RPMI7951 (cell line): Measurements from ENCODE around the gene CTXN2. TPM values are rescaled to one million over a fixed set of nuclear protein-coding genes. Genes with fewer than 3 reads are reported as not detected.

ENCODE experiments used
- DNase-seq: peaks from one replicate; pipeline ENCODE4 v3.0.0-alpha.2; 2012; ENCODE audit warnings: low read depth
- total RNA-seq: library from RNA; depleted of rRNA; stranded (reverse); fragments of >200 nt; shearing (Covaris generic); gene quantifications from 2 replicates; pipeline ENCODE4 v1.2.3, GENCODE V29; 2014; rRNA removed

The CTXN2 gene
- total RNA-seq, 1 experiment from 2014 or later, result not detected

DNA sequence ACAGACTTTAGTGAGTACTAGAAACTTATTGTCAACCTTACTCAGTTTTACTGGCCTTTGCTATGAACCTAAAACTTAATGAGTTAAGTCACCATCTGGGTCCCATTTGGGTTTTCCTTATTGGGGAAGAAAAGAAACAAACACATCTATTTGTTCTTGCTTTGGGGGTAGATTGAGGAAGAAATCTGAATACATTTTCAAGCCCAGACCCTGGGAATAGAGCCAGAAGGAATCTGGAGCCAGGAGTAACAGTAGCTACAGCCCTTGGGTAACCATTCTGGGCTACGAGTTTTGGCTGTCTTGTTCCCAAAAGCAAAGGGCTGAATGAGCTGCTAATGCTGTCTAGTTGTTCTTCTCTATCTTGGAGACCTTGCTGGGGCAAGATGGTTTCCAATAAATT lies 31.2 kb downstream of the CTXN2 start:
- DNase-seq, result no peak

DNA sequence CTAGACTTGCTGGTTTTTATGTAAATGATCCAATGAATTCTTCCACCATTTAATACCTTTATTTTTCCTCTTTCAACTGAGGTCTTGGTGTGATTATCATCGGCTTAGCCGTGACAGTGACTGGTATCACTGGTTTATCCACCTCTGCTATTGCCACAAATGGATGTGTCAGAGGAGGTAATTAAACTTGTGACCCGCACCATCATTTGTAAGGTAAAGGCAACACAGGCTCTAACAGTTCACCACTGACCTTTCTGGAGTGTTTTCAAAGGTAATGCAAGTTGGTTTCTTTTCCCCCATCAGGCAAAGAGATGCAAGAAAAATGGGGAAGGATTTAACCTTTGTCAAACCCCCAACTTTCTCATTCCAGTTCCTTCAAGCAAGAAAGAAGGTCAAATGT lies 34.3 kb downstream of the CTXN2 start:
- DNase-seq, result no peak

DNA sequence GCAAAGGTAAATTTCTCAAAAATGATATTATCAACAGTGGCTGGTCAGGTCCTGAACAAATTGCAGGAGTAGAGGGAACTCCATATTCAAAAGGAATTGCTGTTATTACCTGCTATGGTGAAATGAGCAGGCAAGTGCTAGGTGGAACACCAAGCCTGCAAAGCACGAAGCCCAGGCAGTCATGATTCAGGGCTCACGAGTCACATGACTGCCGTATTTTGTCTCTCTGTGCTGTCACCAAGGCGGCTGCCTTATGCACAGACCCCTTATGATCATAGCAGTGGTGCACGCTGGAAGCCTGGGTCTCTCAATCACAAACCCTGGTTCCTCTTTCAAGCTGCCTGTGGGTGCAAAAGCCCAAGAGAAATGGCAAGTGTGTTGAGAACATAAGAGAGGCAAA lies 39.0 kb downstream of the CTXN2 start:
- no peak for DNase-seq

DNA sequence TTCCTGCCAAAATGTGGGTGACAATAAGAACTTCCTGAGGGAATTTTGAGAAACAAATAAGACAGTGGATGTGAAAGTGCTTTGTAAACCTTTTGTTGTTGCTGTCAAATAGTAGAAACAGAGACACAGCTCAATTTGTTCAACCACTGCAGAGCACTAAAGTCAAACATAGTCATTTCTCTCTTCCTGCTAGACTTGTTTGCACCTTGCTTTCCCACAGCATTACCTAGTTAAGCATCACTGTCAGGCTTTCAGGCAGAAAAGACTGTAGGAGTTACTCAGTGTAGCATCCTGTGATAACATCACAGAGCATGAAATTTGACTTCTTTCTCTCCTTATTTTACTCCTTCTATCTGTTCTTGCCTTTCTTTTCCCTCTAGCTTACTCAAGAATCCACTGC lies 41.8 kb downstream of the CTXN2 start:
- no peak for DNase-seq

DNA sequence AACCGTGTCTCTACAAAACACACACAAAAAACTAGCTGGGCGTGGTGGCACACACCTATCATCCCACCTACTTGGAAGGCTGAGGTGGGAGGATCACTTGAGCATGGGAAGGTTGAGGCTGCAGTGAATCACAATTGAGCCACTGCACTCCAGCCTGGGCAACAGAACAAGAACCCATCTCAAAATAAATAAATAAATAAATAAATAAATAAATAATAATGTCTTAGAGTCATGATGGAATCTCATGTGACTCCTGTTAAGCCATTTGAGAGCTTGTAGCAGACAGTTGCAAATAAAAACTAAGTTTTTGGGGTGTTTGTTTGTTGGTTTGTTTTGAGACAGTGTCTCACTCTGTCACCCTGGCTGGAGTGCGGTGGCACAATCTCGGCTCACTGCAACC lies 47.9 kb downstream of the CTXN2 start:
- DNase-seq, result no peak

DNA sequence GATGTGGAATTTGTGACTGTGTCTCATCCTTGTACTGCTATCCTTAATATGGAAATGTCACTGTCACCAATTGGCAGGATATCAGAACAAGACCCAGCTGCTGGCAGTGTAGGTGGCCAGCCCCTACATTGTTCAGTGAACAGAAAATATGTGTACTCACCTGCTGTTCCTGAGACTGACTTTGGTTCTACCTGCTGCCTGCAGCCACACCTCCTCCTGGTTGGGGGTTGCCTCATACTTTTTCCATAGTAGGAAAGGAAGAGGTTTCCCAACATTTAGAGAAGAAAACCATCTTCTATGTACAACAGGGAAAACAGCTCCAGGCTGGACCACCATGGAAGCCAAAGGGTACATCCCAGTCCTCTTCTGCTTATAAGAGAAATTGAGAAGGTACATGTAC lies 50.5 kb downstream of the CTXN2 start:
- DNase-seq, result no peak

DNA sequence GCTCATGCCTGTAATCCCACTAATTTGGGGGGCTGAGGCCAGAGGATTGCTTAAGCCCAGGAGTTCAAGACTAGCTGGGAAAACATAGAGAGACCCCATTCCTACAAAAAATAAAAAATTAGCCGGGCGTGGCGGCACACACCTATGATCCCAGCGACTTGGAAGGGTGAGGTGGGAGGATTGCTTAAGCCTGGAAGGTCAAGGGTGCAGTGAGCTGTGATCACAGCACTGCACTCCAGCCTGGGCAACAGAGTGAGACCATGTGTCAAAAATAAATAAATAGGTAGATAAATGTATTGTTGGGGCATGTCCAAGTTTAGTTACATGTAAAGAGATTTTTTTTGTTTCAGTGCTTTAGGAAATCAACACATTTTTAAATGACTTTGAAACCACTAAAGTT lies 51.1 kb downstream of the CTXN2 start:
- no peak for DNase-seq

DNA sequence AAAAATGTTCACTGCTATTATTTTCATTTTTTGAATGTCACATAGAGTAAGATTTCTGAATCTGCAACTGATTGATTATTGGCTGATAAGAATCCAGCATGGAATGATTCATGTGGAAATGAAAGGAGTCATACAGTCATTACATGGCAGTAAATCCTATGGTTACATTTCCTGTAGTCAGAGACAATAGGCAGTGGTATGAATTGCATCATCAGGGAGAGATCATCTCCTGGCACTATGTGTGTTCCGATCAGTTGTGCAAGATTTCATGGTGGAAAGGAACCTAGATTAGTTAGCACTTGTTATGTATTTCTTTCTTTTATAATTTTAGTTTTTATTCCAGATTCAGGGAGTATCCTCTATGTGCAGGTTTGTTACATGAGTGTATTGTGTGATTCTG lies 53.5 kb downstream of the CTXN2 start:
- no peak for DNase-seq

DNA sequence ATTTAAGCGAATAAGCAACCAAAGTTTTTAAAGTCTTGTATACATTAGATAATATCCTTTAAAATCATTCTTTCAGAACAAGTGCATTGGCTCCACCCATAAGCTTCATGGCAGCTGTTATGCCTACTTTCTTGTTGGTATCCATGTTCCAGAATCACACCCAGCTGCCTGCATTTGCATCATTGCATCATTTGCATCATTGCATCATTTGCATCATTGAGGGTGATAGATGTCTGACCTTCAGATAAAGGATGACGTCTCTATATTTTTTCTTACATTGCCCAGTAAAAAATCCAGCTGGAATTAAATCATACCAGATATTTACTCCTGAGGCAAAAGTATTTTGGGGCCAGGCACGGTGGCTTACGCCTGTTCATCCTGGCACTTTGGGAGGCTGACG lies 56.9 kb downstream of the CTXN2 start:
- no peak for DNase-seq

DNA sequence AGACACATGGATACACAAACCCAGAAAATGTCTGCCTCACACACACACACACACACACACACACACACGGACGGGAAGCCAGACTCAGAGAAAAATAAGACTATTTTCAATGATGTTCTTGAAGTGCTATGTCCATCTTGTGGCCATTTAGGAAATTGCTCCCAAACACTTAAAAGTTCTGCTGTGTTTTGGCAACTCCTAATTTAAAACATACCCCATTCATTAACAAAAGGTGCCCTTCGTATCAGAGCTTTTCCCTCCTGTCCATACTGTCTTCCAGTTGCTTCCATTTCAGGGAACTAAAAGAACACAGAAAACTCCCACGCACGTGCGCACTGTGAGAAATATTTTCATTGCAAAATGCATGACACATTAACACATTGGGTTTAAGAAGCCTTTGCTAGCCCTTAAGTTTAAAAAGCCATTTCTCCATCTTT lies 59.2 kb downstream of the CTXN2 start:
- peak; percentile 75 for DNase-seq

DNA sequence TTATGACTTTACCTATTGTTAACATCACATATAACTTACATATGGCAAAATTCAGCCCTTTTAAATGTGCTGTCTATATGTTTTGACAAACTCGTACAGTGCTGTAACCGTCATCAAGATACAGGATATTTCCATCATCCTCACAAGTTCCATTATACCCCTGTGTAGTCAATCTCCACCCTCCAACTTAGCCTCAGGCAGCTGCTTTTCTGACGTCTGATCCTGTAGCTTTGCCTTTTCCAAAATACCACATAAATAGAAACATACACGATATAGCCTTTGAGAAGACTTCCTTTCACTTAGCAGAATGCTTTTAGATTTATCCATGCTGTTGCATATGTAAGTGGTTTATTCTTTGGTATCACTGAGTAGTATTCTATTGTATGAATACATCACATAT lies 61.7 kb downstream of the CTXN2 start:
- DNase-seq, result peak; percentile 15

Other genes with a start within 250 kb of the CTXN2 start
- 0.29 TPM in 1 of 2 replicates, not detected in the other for gene SLC24A5, start 70.7 kb upstream of the CTXN2 start, total RNA-seq
- gene MYEF2, start 13.4 kb upstream of the CTXN2 start, total RNA-seq, result 8.8 and 11.8 TPM in 2 replicates
- gene SLC12A1, start 14.6 kb downstream of the CTXN2 start, total RNA-seq, result 0.10 TPM in 1 of 2 replicates, not detected in the other
- 139 and 142 TPM in 2 replicates for gene DUT, start 139.8 kb downstream of the CTXN2 start, total RNA-seq